T-cell (primary cell): ENCODE results near the gene NR5A1. TPM values are rescaled to one million over a fixed set of nuclear protein-coding genes. Genes with fewer than 3 reads are reported as not detected.

ENCODE experiments used
- ATAC-seq, 4 experiments: fragments of 200-7000 bp in 3 of 4; fragments of 150-1000 bp in 1 of 4; cut with Tn5 transposase; replicated peaks in 1 of 4; 1 replicate in 3 of 4; 2 replicates in 1 of 4; pipeline ENCODE4 v1.10.0; 2021; ENCODE audit warnings: moderate library complexity in 3 of 4, mild to moderate bottlenecking in 2 of 4, moderate number of reproducible peaks in 1 of 4
- CTCF ChIA-PET, 2 donors: fragments of 300-600 bp; sonication (Branson Sonifier 250); formaldehyde crosslinking; loops; one replicate each; lab custom pipeline; 2022; ENCODE audit warnings: antibody characterized with exemption in 2 of 2; lab: Charles Lee
- POLR2A ChIA-PET, 2 donors: fragments of 300-600 bp; sonication (Branson Sonifier 250); formaldehyde crosslinking; loops; one replicate each; lab custom pipeline; 2022; ENCODE audit warnings: antibody characterized with exemption in 2 of 2; lab: Charles Lee
- DNase-seq, 35 experiments: peaks; one replicate each; pipeline versions ENCODE4 v3.0.0 to v3.0.0-alpha.2; 2013 to 2023
- H3K27ac ChIP-seq: one replicate; pipeline ENCODE4 v1.5.1; 2013; ENCODE audit warnings: low read length
- H3K27me3 ChIP-seq, 2 experiments: replicated peaks in 1 of 2; 1 replicate in 1 of 2; 2 replicates in 1 of 2; pipeline versions ENCODE4 v1.6.1 to v1.7.0; 2013; ENCODE audit warnings: low read length in 1 of 2, mixed read lengths in 1 of 2; ENCODE audit not compliant: control insufficient read depth in 2 of 2, insufficient read depth in 2 of 2; ENCODE audit errors: extremely low read depth in 1 of 2
- H3K36me3 ChIP-seq, 2 donors: 1 replicate in 1 of 2; 2 replicates in 1 of 2; pipeline versions ENCODE4 v1.6.1 to v1.7.0; 2013; ENCODE audit warnings: low read length in 1 of 2; ENCODE audit not compliant: control insufficient read depth in 2 of 2, insufficient read depth in 1 of 2; ENCODE audit errors: extremely low read depth in 1 of 2
- H3K4me1 ChIP-seq, 2 experiments: 1 replicate in 1 of 2; 2 replicates in 1 of 2; pipeline versions ENCODE4 v1.6.1 to v1.7.0; 2013; ENCODE audit warnings: low read length in 2 of 2, mixed read lengths in 1 of 2; ENCODE audit not compliant: insufficient read depth in 2 of 2, control insufficient read depth in 1 of 2; ENCODE audit errors: extremely low read depth in 1 of 2
- H3K4me3 ChIP-seq, 2 donors: 1 replicate in 1 of 2; 2 replicates in 1 of 2; pipeline versions ENCODE4 v1.5.1 to v1.7.0; 2013; ENCODE audit warnings: mild to moderate bottlenecking in 2 of 2, low read length in 1 of 2, moderate library complexity in 1 of 2; ENCODE audit not compliant: control insufficient read depth in 1 of 2; ENCODE audit errors: extremely low read depth in 1 of 2
- H3K9me3 ChIP-seq: 2 replicates; pipeline ENCODE4 v1.7.0; 2013
- H3K27ac Mint-ChIP-seq, 2 donors: one replicate each; pipeline ENCODE4 v1.8.0; 2020 to 2021; ENCODE audit warnings: mild to moderate bottlenecking in 2 of 2, mixed read lengths in 2 of 2
- H3K27me3 Mint-ChIP-seq, 2 donors: one replicate each; pipeline ENCODE4 v1.8.0; 2021 to 2022; ENCODE audit warnings: mixed read lengths in 2 of 2
- H3K36me3 Mint-ChIP-seq: one replicate; pipeline ENCODE4 v1.8.0; 2021; ENCODE audit warnings: mixed read lengths
- H3K4me1 Mint-ChIP-seq, 3 donors: one replicate each; pipeline ENCODE4 v1.8.0; 2020 to 2022; ENCODE audit warnings: mixed read lengths in 3 of 3, mild to moderate bottlenecking in 1 of 3
- H3K4me3 Mint-ChIP-seq, 3 donors: one replicate each; pipeline ENCODE4 v1.8.0; 2020 to 2022; ENCODE audit warnings: mild to moderate bottlenecking in 3 of 3, mixed read lengths in 3 of 3, moderate library complexity in 3 of 3
- H3K9me3 Mint-ChIP-seq, 3 donors: one replicate each; pipeline ENCODE4 v1.8.0; 2020 to 2022; ENCODE audit warnings: mixed read lengths in 3 of 3
- WGBS: methylation state at CpG from one replicate; pipeline ENCODE4 v1.1.5; 2013; ENCODE audit warnings: missing lambda C conversion rate; ENCODE audit not compliant: insufficient coverage; 5-methylcytosine and 5-hydroxymethylcytosine counted together
- total RNA-seq, 35 experiments: library from RNA in 6 of 35; stranded (reverse) in 6 of 35; fragments of 120-200 nt in 1 of 35; gene quantifications; one replicate each; pipeline versions ENCODE4 v1.2.1 to v1.2.4 and lab custom pipeline; 2013 to 2026

Gene NR5A1
- total RNA-seq, 5 donors from 2014 or later (not counting 1 experiment from before 2014, with no cell fraction given) = 0.19 to 0.30 (median 0.29) TPM; not detected in 2

DNA sequence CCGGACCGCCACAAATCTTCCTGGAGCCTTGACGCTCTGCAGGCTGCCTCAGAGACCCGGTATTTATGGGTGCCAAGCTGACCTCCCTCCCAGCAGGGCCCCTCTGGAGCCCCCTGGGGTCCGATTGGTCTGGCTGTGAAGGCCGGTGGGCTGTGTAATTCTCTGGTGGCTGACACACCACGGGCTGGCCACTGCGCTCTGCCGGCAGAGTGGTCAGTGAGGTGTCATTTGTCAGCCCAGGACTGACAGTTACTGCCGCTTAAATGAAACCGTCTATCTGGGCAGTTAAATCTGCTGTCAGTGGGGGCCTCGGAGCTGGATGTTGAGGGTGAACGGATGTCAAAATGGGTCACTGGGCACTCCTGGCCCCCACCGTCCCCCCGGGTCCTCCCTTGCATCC is 10.7 kb downstream of the NR5A1 start:
- Histone ChIP-seq H3K9me3 (no peaks in the 10 kb centered on the region), H3K4me3 (no peak overlapping the region), H3K36me3 (no peaks in the 10 kb centered on the region), H3K27me3 (peaks cover 0 to 33% of the 10 kb centered on the region in 2 experiments), H3K27ac (no peak overlapping the region), H3K4me1 (peaks cover 10 to 29% of the 10 kb centered on the region in 2 experiments)
- Mint-ChIP-seq H3K4me3 (peak overlapping the region in 1 of 3 donors; percentile 72), H3K36me3 (no peaks in the 10 kb centered on the region), H3K9me3 (no peaks in the 10 kb centered on the region), H3K27ac (peak overlapping the region in 1 of 2 donors; percentile 88), H3K27me3 (peaks cover 4 to 19% of the 10 kb centered on the region in 2 donors), H3K4me1 (peaks cover 16 to 34% (median 26%) of the 10 kb centered on the region in 3 donors)
- CTCF ChIA-PET = interaction anchor here in 1 of 2 donors (0.6 kb wide), 1 partner anchor 22 kb away, joined by 3 read pairs; no protein-coding TSS in a partner anchor
- 80% methylated on average over 10 of the region's 15 CpGs for WGBS
- POLR2A ChIA-PET = no interaction called here
- ATAC-seq (no peak), DNase-seq (no peak)

- Histone ChIP-seq H3K4me1 (peaks cover 10 to 29% of the 10 kb centered on the region in 2 experiments), H3K27ac (no peak overlapping the region), H3K9me3 (no peaks in the 10 kb centered on the region), H3K4me3 (peak overlapping the region in 1 of 2 donors; percentile 32), H3K36me3 (no peaks in the 10 kb centered on the region), H3K27me3 (peaks cover 0 to 29% of the 10 kb centered on the region in 2 experiments)
- POLR2A ChIA-PET = no interaction called here
- Mint-ChIP-seq H3K27ac (peak overlapping the region; percentile 86 to 88), H3K36me3 (no peaks in the 10 kb centered on the region), H3K4me1 (peaks cover 16 to 34% (median 26%) of the 10 kb centered on the region in 3 donors), H3K9me3 (no peaks in the 10 kb centered on the region), H3K4me3 (peak overlapping the region in 2 of 3 donors; percentile 29 to 72), H3K27me3 (peaks cover 4 to 19% of the 10 kb centered on the region in 2 donors)
- peak in 2 of 4 experiments; percentile 13 to 16 for ATAC-seq
- 17% methylated on average over 1 of the region's 3 CpGs for WGBS
- peak in 4 of 35 experiments; percentile 3 to 18 (median 8) for DNase-seq
- CTCF ChIA-PET = interaction anchor here in 1 of 2 donors (0.6 kb wide), 1 partner anchor 22 kb away, joined by 3 read pairs; no protein-coding TSS in a partner anchor
Measured at GRCh38 chr9:124496075-124496449, 11.1 kb downstream of the NR5A1 start.

- Mint-ChIP-seq H3K4me3 (peak overlapping the region in 2 of 3 donors; percentile 29 to 72), H3K36me3 (no peaks in the 10 kb centered on the region), H3K9me3 (no peaks in the 10 kb centered on the region), H3K27me3 (peaks cover 0 to 13% of the 10 kb centered on the region in 2 donors), H3K27ac (peak overlapping the region; percentile 86 to 88), H3K4me1 (peaks cover 16 to 34% (median 26%) of the 10 kb centered on the region in 3 donors)
- Histone ChIP-seq H3K36me3 (no peaks in the 10 kb centered on the region), H3K4me1 (peaks cover 10 to 29% of the 10 kb centered on the region in 2 experiments), H3K27ac (no peak overlapping the region), H3K9me3 (no peaks in the 10 kb centered on the region), H3K27me3 (peaks cover 0 to 24% of the 10 kb centered on the region in 2 experiments), H3K4me3 (peak overlapping the region in 1 of 2 donors; percentile 32)
- CTCF ChIA-PET = no interaction called here
- ATAC-seq (peak in 2 of 4 experiments; percentile 40 to 43), DNase-seq (peak in 2 of 35 experiments; percentile 5 to 7)
- 80% methylated on average over 17 of the region's 31 CpGs for WGBS
- POLR2A ChIA-PET = no interaction called here
Measured at GRCh38 chr9:124495126-124496074, 11.8 kb downstream of the NR5A1 start.

- Histone ChIP-seq H3K9me3 (no peaks in the 10 kb centered on the region), H3K27me3 (peaks cover 0 to 23% of the 10 kb centered on the region in 2 experiments), H3K4me3 (no peak overlapping the region), H3K36me3 (no peaks in the 10 kb centered on the region), H3K27ac (no peak overlapping the region), H3K4me1 (peaks cover 10 to 25% of the 10 kb centered on the region in 2 experiments)
- no peak overlapping the region for H3K4me3 Mint-ChIP-seq
- ChIA-PET CTCF (no interaction called here), POLR2A (no interaction called here)
- H3K36me3 Mint-ChIP-seq = no peaks in the 10 kb centered on the region
- peaks cover 16 to 29% (median 22%) of the 10 kb centered on the region in 3 donors for H3K4me1 Mint-ChIP-seq
- ATAC-seq (no peak), DNase-seq (no peak)
- WGBS = 59% methylated on average over 18 of the region's 18 CpGs
- H3K27me3 Mint-ChIP-seq = peaks cover 0 to 9% of the 10 kb centered on the region in 2 donors
- peak overlapping the region in 1 of 2 donors; percentile 39 for H3K27ac Mint-ChIP-seq
- H3K9me3 Mint-ChIP-seq = no peaks in the 10 kb centered on the region
Measured at GRCh38 chr9:124493794-124494479, 13.3 kb downstream of the NR5A1 start.

DNA sequence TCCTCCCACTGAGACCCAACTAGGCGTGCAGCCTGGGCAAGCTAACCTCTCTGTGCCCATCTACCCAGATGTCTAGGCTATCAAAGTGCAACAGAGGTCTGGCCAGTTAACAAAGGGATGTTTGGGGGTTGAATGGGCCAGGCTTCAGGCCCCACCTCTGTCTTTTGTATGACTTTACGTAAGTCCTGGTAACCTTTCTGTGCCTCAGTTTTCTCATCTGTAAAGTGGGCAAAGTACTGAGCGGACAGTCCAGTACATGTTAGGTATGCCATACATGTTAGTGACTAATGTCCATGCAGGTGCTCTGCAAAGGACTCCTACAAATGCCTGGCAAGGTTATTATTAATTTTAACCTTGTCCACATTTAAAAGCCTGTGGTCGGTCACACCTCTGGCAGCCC is 14.0 kb downstream of the NR5A1 start:
- no peak for DNase-seq
- H3K27ac ChIP-seq = no peak overlapping the region
- no peaks in the 10 kb centered on the region for H3K36me3 ChIP-seq
- no peak overlapping the region for H3K4me3 Mint-ChIP-seq
- peaks cover 16 to 29% (median 22%) of the 10 kb centered on the region in 3 donors for H3K4me1 Mint-ChIP-seq
- no peak overlapping the region for H3K4me3 ChIP-seq
- H3K9me3 ChIP-seq = no peaks in the 10 kb centered on the region
- no peaks in the 10 kb centered on the region for H3K36me3 Mint-ChIP-seq
- no peak for ATAC-seq
- peaks cover 10 to 25% of the 10 kb centered on the region in 2 experiments for H3K4me1 ChIP-seq
- peaks cover 4 to 9% of the 10 kb centered on the region in 2 donors for H3K27me3 Mint-ChIP-seq
- H3K9me3 Mint-ChIP-seq = no peaks in the 10 kb centered on the region
- peaks cover 0 to 19% of the 10 kb centered on the region in 2 experiments for H3K27me3 ChIP-seq
- CTCF ChIA-PET = no interaction called here
- no peak overlapping the region for H3K27ac Mint-ChIP-seq
- 80% methylated on average over 2 of the region's 4 CpGs for WGBS
- POLR2A ChIA-PET = no interaction called here

GRCh38 chr9:124492818-124493217 is 14.4 kb downstream of the NR5A1 start:
- DNase-seq (no peak), ATAC-seq (no peak)
- H3K4me1 Mint-ChIP-seq = peaks cover 16 to 26% (median 22%) of the 10 kb centered on the region in 3 donors
- Histone ChIP-seq H3K27ac (no peak overlapping the region), H3K4me1 (peaks cover 10 to 25% of the 10 kb centered on the region in 2 experiments), H3K4me3 (no peak overlapping the region), H3K27me3 (peaks cover 0 to 19% of the 10 kb centered on the region in 2 experiments), H3K36me3 (no peaks in the 10 kb centered on the region), H3K9me3 (no peaks in the 10 kb centered on the region)
- peaks cover 5 to 9% of the 10 kb centered on the region in 2 donors for H3K27me3 Mint-ChIP-seq
- 81% methylated on average over 13 of the region's 19 CpGs for WGBS
- CTCF ChIA-PET = no interaction called here
- no peaks in the 10 kb centered on the region for H3K9me3 Mint-ChIP-seq
- no peak overlapping the region for H3K27ac Mint-ChIP-seq
- POLR2A ChIA-PET = no interaction called here
- no peak overlapping the region for H3K4me3 Mint-ChIP-seq
- no peaks in the 10 kb centered on the region for H3K36me3 Mint-ChIP-seq
